Psoas muscle (tissue), 8 donors: ENCODE results near the gene SMIM13. TPM values are rescaled to one million over a fixed set of nuclear protein-coding genes. Genes with fewer than 3 reads are reported as not detected.

Source experiments
- ATAC-seq, 4 donors: fragments of 200-7000 bp; cut with Tn5 transposase; one replicate each; pipeline ENCODE4 v1.9.1; 2020; ENCODE audit warnings: moderate library complexity in 3 of 4, mild to moderate bottlenecking in 2 of 4
- DNase-seq, 2 donors: peaks; one replicate each; pipeline ENCODE4 v3.0.0-alpha.2; 2020
- H3K27ac ChIP-seq: fragments of 200-600 bp; one replicate; pipeline ENCODE4 v1.8.0; 2022
- H3K27me3 ChIP-seq, 3 donors: fragments of 200-600 bp in 1 of 3; one replicate each; pipeline versions ENCODE4 v1.6.1 to v1.8.0; 2013 to 2022; ENCODE audit warnings: low read length in 2 of 3, mild to moderate bottlenecking in 2 of 3, moderate library complexity in 1 of 3; ENCODE audit not compliant: insufficient read depth in 3 of 3
- H3K36me3 ChIP-seq, 2 donors: fragments of 200-600 bp in 1 of 2; one replicate each; pipeline versions ENCODE4 v1.6.1 to v1.8.0; 2013 to 2022; ENCODE audit warnings: low read depth in 1 of 2, mild to moderate bottlenecking in 1 of 2, moderate library complexity in 1 of 2; ENCODE audit not compliant: insufficient read depth in 1 of 2
- H3K4me1 ChIP-seq: fragments of 200-600 bp; one replicate; pipeline ENCODE4 v1.8.0; 2022
- H3K4me3 ChIP-seq: fragments of 200-600 bp; one replicate; pipeline ENCODE4 v1.8.0; 2022; ENCODE audit warnings: mild to moderate bottlenecking
- H3K9me3 ChIP-seq: fragments of 200-600 bp; one replicate; pipeline ENCODE4 v1.8.0; 2022
- WGBS, 3 donors: extraction: QIAGEN DNeasy Blood & Tissue Kit; methylation state at CpG; one replicate each; pipeline versions ENCODE4 v1.1.6 to v1.1.7; 2013; 5-methylcytosine and 5-hydroxymethylcytosine counted together
- intact Hi-C, 2 donors: fragments of 100-400 bp; cut with DNase I; formaldehyde crosslinking; loops; one replicate each; pipeline versions ENCODE4 v1.11.0 to v1.14.2; 2022
- polyA plus RNA-seq, 3 donors: library from polyadenylated mRNA; stranded (reverse); fragments of 200-250 nt; gene quantifications; one replicate each; pipeline ENCODE4 v1.2.3, GENCODE V29; 2013
- total RNA-seq, 4 donors: library from RNA; stranded (reverse); fragmentation: NEBNext Ultra II Directional in 2 of 4; extraction: Animal tissue kit (Norgen Biotek cat#: 25700) in 2 of 4; gene quantifications; one replicate each; pipeline versions ENCODE4 v1.2.1 to v1.2.4, GENCODE V29; 2021 to 2023
- TF ChIP-seq, protein P1 (sequence below): fragments of 200-600 bp; IDR thresholded peaks from one replicate; pipeline ENCODE4 v1.8.0; 2022; ENCODE audit warnings: antibody characterized with exemption
- donor health status: healthy with polysubstance abuse.
- donor health status: DM: no; HTN: no; CAD: no; lungs with moderate emphysema.
- donor health status: Bipolar disorder and iron deficiency.
- donor health status: healthy.
- donor health status: DM: yes; HTN: yes; CAD: no.
- donor health status: DM: no; HTN: no; CAD: no.
- donor health status: DM: no; HTN: no; CAD: no.
- donor health status: DM: yes; HTN: yes; CAD: no.

Gene SMIM13
- total and polyA plus RNA-seq, 7 donors: 5.6 to 19.1 (median 10.5) TPM

DNA sequence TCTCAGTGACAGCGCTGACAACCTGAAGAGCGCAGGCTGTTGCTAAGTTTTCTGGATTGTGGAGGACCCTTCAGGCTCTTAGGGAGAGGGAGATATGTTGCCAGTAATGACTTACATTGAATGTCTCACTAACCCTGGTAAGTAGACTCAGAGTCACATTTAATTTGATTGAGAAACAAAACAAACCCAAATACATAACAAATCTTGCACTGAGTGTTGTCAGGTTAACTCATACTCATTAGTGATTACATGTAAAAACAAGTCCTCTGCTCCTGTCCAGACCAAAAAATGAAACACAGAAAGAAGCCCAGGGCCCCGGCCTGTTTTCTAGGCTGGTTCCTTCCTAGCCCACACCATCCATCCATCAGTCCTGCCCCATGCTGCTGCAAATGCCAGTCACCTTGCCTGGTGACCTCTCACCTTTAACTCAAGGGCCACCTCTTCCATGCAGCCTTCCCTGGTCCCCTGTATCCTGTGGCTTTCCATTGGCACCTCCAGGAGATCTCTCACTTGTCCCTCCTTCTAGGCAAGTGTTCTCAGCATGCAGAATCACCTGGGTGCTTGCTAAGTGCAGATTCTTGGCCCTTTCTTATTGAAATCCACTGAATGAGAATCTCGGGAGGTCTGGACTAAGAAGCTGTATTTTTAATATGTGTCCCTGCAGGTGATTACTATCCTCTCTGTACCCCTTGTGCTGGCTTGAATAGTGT lies 52.6 kb downstream of the SMIM13 start:
- no peaks in the 10 kb centered on the region for H3K36me3 ChIP-seq
- H3K4me3 ChIP-seq: no peak overlapping the region
- H3K27me3 ChIP-seq: no peaks in the 10 kb centered on the region
- 94 to 97% (median 95%) methylated on average over 4 of the region's 4 CpGs for WGBS, 3 donors
- intact Hi-C loops: loop anchor here in 1 of 2 donors (10.0 kb wide), 1 partner anchor 429 kb away; no protein-coding TSS in a partner anchor
- H3K4me1 ChIP-seq: no peaks in the 10 kb centered on the region
- TF ChIP-seq, protein P1, sequence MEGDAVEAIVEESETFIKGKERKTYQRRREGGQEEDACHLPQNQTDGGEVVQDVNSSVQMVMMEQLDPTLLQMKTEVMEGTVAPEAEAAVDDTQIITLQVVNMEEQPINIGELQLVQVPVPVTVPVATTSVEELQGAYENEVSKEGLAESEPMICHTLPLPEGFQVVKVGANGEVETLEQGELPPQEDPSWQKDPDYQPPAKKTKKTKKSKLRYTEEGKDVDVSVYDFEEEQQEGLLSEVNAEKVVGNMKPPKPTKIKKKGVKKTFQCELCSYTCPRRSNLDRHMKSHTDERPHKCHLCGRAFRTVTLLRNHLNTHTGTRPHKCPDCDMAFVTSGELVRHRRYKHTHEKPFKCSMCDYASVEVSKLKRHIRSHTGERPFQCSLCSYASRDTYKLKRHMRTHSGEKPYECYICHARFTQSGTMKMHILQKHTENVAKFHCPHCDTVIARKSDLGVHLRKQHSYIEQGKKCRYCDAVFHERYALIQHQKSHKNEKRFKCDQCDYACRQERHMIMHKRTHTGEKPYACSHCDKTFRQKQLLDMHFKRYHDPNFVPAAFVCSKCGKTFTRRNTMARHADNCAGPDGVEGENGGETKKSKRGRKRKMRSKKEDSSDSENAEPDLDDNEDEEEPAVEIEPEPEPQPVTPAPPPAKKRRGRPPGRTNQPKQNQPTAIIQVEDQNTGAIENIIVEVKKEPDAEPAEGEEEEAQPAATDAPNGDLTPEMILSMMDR: no peak
- no peak for ATAC-seq
- no peak overlapping the region for H3K27ac ChIP-seq
- H3K9me3 ChIP-seq: no peaks in the 10 kb centered on the region
- no peak for DNase-seq

DNA sequence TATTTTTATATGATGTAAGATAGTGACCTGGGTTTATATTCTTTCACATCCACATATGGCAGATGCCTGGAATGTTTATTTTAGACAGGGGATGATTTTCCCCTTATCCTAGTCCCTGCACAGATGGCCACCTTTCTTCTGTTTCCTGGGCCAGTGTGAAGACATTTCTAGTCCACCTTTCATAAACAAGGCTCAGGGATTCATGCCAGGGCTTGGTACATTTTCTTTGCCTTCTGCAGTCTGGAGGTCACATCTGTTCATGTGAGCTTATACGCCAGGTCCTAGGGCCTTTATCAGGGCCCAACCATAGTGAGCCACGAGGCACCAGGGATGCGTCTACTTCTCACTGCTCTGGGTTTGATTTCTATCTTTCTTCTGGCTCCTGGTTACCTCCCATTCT lies 55.9 kb downstream of the SMIM13 start:
- H3K4me3 ChIP-seq: no peak overlapping the region
- 97 to 99% (median 98%) methylated on average over 3 of the region's 3 CpGs for WGBS, 3 donors
- no peaks in the 10 kb centered on the region for H3K9me3 ChIP-seq
- ATAC-seq (no peak), DNase-seq (no peak)
- H3K27me3 ChIP-seq: no peaks in the 10 kb centered on the region
- H3K27ac ChIP-seq: no peak overlapping the region
- H3K4me1 ChIP-seq: no peaks in the 10 kb centered on the region
- TF ChIP-seq, protein P1: no peak
- no peaks in the 10 kb centered on the region for H3K36me3 ChIP-seq
- intact Hi-C loops: loop anchor here in 1 of 2 donors (10.0 kb wide), 1 partner anchor 425 kb away; no protein-coding TSS in a partner anchor

- intact Hi-C loops: no loop called here
- no peaks in the 10 kb centered on the region for H3K4me1 ChIP-seq
- H3K9me3 ChIP-seq: no peaks in the 10 kb centered on the region
- DNase-seq (no peak), ATAC-seq (no peak)
- H3K36me3 ChIP-seq: no peaks in the 10 kb centered on the region
- H3K27ac ChIP-seq: no peak overlapping the region
- WGBS, 3 donors: 81 to 87% (median 85%) methylated on average over 1 of the region's 1 CpG
- TF ChIP-seq, protein P1: no peak
- no peaks in the 10 kb centered on the region for H3K27me3 ChIP-seq
- H3K4me3 ChIP-seq: no peak overlapping the region
These were observed 57.9 kb downstream of the SMIM13 start for GRCh38 chr6:11151488-11151887.

- Histone ChIP-seq H3K36me3 (no peaks in the 10 kb centered on the region), H3K27me3 (no peaks in the 10 kb centered on the region), H3K4me1 (no peaks in the 10 kb centered on the region), H3K27ac (no peak overlapping the region), H3K9me3 (no peaks in the 10 kb centered on the region), H3K4me3 (no peak overlapping the region)
- DNase-seq (no peak), ATAC-seq (no peak)
- intact Hi-C loops: no loop called here
- TF ChIP-seq, protein P1: no peak
These were observed 58.9 kb downstream of the SMIM13 start for GRCh38 chr6:11152581-11152980.

- no peak overlapping the region for H3K4me3 ChIP-seq
- TF ChIP-seq, protein P1: no peak
- H3K36me3 ChIP-seq: no peaks in the 10 kb centered on the region
- DNase-seq: no peak
- no peaks in the 10 kb centered on the region for H3K27me3 ChIP-seq
- H3K9me3 ChIP-seq: no peaks in the 10 kb centered on the region
- ATAC-seq: no peak
- H3K27ac ChIP-seq: no peak overlapping the region
- intact Hi-C loops: no loop called here
- H3K4me1 ChIP-seq: no peaks in the 10 kb centered on the region
- WGBS, 3 donors: 97 to 99% (median 97%) methylated on average over 6 of the region's 6 CpGs
These were observed 59.8 kb downstream of the SMIM13 start for GRCh38 chr6:11153447-11153846.
